ENCODE measurements around the gene TRIM38. TPM values are rescaled to one million over a fixed set of nuclear protein-coding genes. Genes with fewer than 3 reads are reported as not detected.
A peak's percentile ranks its signal among the peaks of the same experiment; 100 is the strongest.

The TRIM38 gene
- total RNA-seq, 1 experiment from 2014 or later: 5.4 TPM

- intact Hi-C loops (cut with micrococcal nuclease): no loop called here
- peak; percentile 24 for DNase-seq (ENCODE audit: unreplicated experiment)
- H3K4me3 Mint-ChIP-seq (ENCODE audit: unreplicated experiment): no peak overlapping the region
- peaks cover 90% of the 10 kb centered on the region for H3K36me3 Mint-ChIP-seq (ENCODE audit: insufficient read depth, unreplicated experiment)
- no peak for TF ChIP-seq CTCF (IDR thresholded peaks at IDR 0.05; ENCODE audit: unreplicated experiment)
- ChIA-PET POLR2A (interaction anchor here (0.6 to 4.4 kb wide), 10 partner anchors 17 to 344 kb away, joined by 3 to 34 read pairs (median 4); a partner anchor contains a TSS), CTCF (interaction anchor here (1.3 to 3.8 kb wide), 3 partner anchors 24 to 57 kb away, joined by 5 to 19 read pairs (median 11); no protein-coding TSS in a partner anchor)
- no TSS peak for BruUV-seq (replicated peaks)
- no peaks in the 10 kb centered on the region for H3K27me3 Mint-ChIP-seq (ENCODE audit: insufficient read depth, unreplicated experiment)
- peaks cover 45% of the 10 kb centered on the region for H3K4me1 Mint-ChIP-seq (ENCODE audit: insufficient read depth, unreplicated experiment)
- peak overlapping the region; percentile 46 for H3K27ac Mint-ChIP-seq (ENCODE audit: low read depth, unreplicated experiment)
- no peaks in the 10 kb centered on the region for H3K9me3 Mint-ChIP-seq (ENCODE audit: unreplicated experiment)
Measured at GRCh38 chr6:25968769-25969168, 6.2 kb downstream of the TRIM38 start.

GRCh38 chr6:25971187-25971821 lies 8.7 kb downstream of the TRIM38 start:
- intact Hi-C loops (cut with micrococcal nuclease): no loop called here
- peaks cover 38% of the 10 kb centered on the region for H3K4me1 Mint-ChIP-seq (ENCODE audit: insufficient read depth, unreplicated experiment)

GRCh38 chr6:25972128-25972527 lies 9.5 kb downstream of the TRIM38 start:
- no peak for TF ChIP-seq CTCF (IDR thresholded peaks at IDR 0.05; ENCODE audit: unreplicated experiment)
- H3K9me3 Mint-ChIP-seq (ENCODE audit: unreplicated experiment): no peaks in the 10 kb centered on the region
- intact Hi-C loops (cut with micrococcal nuclease): no loop called here
- DNase-seq (ENCODE audit: unreplicated experiment): no peak
- H3K4me1 Mint-ChIP-seq (ENCODE audit: insufficient read depth, unreplicated experiment): peaks cover 34% of the 10 kb centered on the region
- no peaks in the 10 kb centered on the region for H3K27me3 Mint-ChIP-seq (ENCODE audit: insufficient read depth, unreplicated experiment)
- ChIA-PET POLR2A (interaction anchor here (1.1 to 2.8 kb wide), 3 partner anchors 12 to 721 kb away, joined by 3 to 21 read pairs (median 4); no protein-coding TSS in a partner anchor), CTCF (interaction anchor here (1.3 to 2.6 kb wide), 2 partner anchors 20 to 31 kb away, joined by 7 to 14 read pairs; no protein-coding TSS in a partner anchor)
- H3K36me3 Mint-ChIP-seq (ENCODE audit: insufficient read depth, unreplicated experiment): peaks cover 97% of the 10 kb centered on the region
- no peak overlapping the region for H3K4me3 Mint-ChIP-seq (ENCODE audit: unreplicated experiment)
- no peak overlapping the region for H3K27ac Mint-ChIP-seq (ENCODE audit: low read depth, unreplicated experiment)
- no TSS peak for BruUV-seq (replicated peaks)

More at GRCh38 chr6:25971187-25971821, 8.7 kb downstream of the TRIM38 start:
- Mint-ChIP-seq H3K36me3 (ENCODE audit: insufficient read depth, unreplicated experiment) (peaks cover 97% of the 10 kb centered on the region), H3K27ac (ENCODE audit: low read depth, unreplicated experiment) (peak overlapping the region; percentile 77), H3K9me3 (ENCODE audit: unreplicated experiment) (no peaks in the 10 kb centered on the region), H3K27me3 (ENCODE audit: insufficient read depth, unreplicated experiment) (no peaks in the 10 kb centered on the region), H3K4me3 (ENCODE audit: unreplicated experiment) (peak overlapping the region; percentile 24)
- no peak for TF ChIP-seq CTCF (IDR thresholded peaks at IDR 0.05; ENCODE audit: unreplicated experiment)
- no TSS peak for BruUV-seq (replicated peaks)
- DNase-seq (ENCODE audit: unreplicated experiment): peak; percentile 83
- ChIA-PET CTCF (interaction anchor here (3.8 kb wide), 1 partner anchor 21 kb away, joined by 19 read pairs; no protein-coding TSS in a partner anchor), POLR2A (interaction anchor here (0.9 to 4.4 kb wide), 11 partner anchors 9 to 55 kb away, joined by 3 to 34 read pairs (median 5); partner anchors contain the start of gene TRIM38)

GRCh38 chr6:25972902-25973301 lies 10.3 kb downstream of the TRIM38 start:
- Mint-ChIP-seq H3K4me1 (ENCODE audit: insufficient read depth, unreplicated experiment) (peaks cover 29% of the 10 kb centered on the region), H3K9me3 (ENCODE audit: unreplicated experiment) (no peaks in the 10 kb centered on the region), H3K27me3 (ENCODE audit: insufficient read depth, unreplicated experiment) (no peaks in the 10 kb centered on the region), H3K4me3 (ENCODE audit: unreplicated experiment) (no peak overlapping the region), H3K36me3 (ENCODE audit: insufficient read depth, unreplicated experiment) (peaks cover 95% of the 10 kb centered on the region), H3K27ac (ENCODE audit: low read depth, unreplicated experiment) (no peak overlapping the region)
- no peak for TF ChIP-seq CTCF (IDR thresholded peaks at IDR 0.05; ENCODE audit: unreplicated experiment)
- no peak for DNase-seq (ENCODE audit: unreplicated experiment)
- POLR2A ChIA-PET: interaction anchor here (1.0 to 3.5 kb wide), 5 partner anchors 9 to 722 kb away, joined by 3 to 21 read pairs (median 4); partner anchors contain the start of gene TRIM38
- intact Hi-C loops (cut with micrococcal nuclease): no loop called here
- no TSS peak for BruUV-seq (replicated peaks)
- CTCF ChIA-PET: interaction anchor here (0.7 to 2.6 kb wide), 4 partner anchors 8 to 30 kb away, joined by 3 to 14 read pairs (median 5); no protein-coding TSS in a partner anchor
